LNCAP (cell line): Measurements from ENCODE around the gene ST6GALNAC5.
A peak's percentile ranks its signal among the peaks of the same experiment; 100 is the strongest.

Experiments
- CTCF ChIP-seq: fragments of 450-650 bp; IDR thresholded peaks from 2 replicates; pipeline ENCODE4 v1.5.1; 2017; ENCODE audit warnings: mild to moderate bottlenecking

Gene ST6GALNAC5

GRCh38 chr1:76868154-76868882 lies 1.0 kb downstream of the ST6GALNAC5 start:
- TF ChIP-seq CTCF, result peak; percentile 58

GRCh38 chr1:76868916-76869315 lies 1.6 kb downstream of the ST6GALNAC5 start:
- TF ChIP-seq CTCF, result no peak

- no peak for TF ChIP-seq CTCF
These were observed 2.8 kb downstream of the ST6GALNAC5 start for GRCh38 chr1:76870037-76870436.

GRCh38 chr1:76871355-76871974 lies 4.2 kb downstream of the ST6GALNAC5 start:
- no peak for TF ChIP-seq CTCF

- TF ChIP-seq CTCF, result no peak
These were observed 5.7 kb downstream of the ST6GALNAC5 start for GRCh38 chr1:76872944-76873343.

- no peak for TF ChIP-seq CTCF
These were observed 9.5 kb downstream of the ST6GALNAC5 start for GRCh38 chr1:76876655-76877395.

- no peak for TF ChIP-seq CTCF
These were observed 14.5 kb downstream of the ST6GALNAC5 start for GRCh38 chr1:76881762-76882161.
